GM21390 (cell line): ENCODE measurements around the gene KRTAP2-4.
"Not testable (repeated sequence)": the region's sequence is repeated elsewhere in the genome, so short reads cannot be mapped to it uniquely, and the experiment has no call there.

ENCODE experiments used
- ATAC-seq: cut with Tn5 transposase; IDR thresholded peaks from one replicate; pipeline ENCODE4 v1.9.1; 2021; ENCODE audit not compliant: unreplicated experiment

KRTAP2-4 gene

DNA sequence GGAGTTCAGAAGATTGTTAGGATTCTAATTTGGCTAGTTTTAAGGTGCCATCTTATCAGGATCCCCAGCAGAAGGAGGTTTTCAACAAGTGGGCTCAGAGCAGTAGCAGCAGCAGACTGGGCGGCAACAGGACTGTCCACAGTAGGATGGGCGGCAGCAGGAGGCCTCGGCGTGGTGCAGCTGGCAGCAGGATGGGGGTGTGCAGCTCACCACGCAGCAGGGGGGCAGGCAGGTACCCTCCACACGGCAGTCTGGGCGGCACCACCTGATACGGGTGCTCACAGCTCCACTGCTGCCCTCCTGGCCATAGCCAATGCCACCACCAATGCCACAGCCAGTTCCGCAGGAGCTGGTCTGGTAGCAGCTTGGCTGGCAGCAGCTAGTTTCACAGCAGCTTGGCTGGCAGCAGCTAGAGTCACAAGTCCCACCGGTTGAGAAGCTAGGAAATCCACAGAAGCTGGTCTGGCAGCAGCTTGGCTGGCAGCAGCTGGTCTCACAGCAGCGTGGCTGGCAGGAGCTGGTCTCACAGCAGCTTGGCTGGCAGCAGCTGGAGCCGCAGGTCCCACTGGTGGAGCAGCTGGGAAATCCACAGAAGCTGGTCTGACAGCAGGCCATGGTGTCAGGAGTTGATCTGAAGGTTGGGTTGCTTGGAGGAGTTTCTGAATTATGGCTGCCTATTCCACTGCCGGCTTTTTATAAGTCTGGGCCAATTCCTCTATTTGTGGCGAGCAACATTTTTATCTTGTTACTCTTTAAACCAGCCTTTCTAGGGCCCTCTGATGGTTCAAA is 24.7 kb downstream of the KRTAP2-4 start, which contains the start of gene KRTAP1-1:
Gene KRTAP1-1, minus strand, starts transcription at position 668 of the 789 bp plus-strand sequence. Its CDS starts 53 bp downstream, at position 615.
- ATAC-seq, result not testable (repeated sequence)

DNA sequence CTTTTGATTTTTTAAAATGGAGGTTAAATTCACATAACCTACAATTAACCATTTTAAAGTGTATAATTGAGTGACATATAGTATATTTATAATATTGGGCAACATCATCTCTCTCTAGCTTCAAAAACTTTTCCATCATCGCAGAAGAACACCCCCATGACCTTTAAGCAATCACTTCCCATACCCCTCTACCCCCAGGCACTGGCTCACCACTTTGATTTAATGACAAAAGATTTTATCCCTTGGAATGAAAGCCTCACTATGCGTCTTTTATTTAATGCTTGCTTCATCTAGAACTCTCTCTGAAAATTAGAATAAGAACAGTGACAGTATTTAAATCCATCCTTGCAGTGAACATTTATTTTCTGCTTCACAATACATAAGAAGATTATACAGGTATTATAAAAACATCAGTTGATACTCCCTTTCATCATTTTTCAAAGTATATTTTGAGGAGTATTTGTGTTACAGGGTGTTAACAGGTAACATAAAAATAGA is 27.8 kb downstream of the KRTAP2-4 start:
- no peak for ATAC-seq

DNA sequence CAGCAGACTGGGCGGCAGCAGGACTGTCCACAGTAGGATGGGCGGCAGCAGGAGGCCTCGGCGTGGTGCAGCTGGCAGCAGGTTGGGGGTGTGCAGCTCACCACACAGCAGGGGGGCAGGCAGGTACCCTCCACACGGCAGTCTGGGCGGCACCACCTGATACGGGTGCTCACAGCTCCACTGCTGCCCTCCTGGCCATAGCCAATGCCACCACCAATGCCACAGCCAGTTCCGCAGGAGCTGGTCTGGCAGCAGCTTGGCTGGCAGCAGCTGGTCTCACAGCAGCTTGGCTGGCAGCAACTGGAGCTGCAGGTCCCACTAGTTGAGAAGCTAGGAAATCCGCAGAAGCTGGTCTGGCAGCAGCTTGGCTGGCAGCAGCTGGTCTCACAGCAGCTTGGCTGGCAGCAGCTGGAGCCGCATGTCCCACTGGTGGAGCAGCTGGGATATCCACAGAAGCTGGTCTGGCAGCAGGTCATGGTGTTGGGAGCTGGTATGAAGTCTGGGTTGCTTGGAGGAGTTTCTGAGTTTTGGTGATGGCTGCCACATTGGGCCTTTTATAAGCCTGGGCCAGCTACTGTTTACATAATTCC is 31.2 kb downstream of the KRTAP2-4 start, which contains the start of gene KRTAP1-3:
Gene KRTAP1-3, minus strand, starts transcription at position 529 of the 590 bp plus-strand sequence. Its CDS starts 53 bp downstream, at position 476.
- ATAC-seq, result not testable (repeated sequence)

DNA sequence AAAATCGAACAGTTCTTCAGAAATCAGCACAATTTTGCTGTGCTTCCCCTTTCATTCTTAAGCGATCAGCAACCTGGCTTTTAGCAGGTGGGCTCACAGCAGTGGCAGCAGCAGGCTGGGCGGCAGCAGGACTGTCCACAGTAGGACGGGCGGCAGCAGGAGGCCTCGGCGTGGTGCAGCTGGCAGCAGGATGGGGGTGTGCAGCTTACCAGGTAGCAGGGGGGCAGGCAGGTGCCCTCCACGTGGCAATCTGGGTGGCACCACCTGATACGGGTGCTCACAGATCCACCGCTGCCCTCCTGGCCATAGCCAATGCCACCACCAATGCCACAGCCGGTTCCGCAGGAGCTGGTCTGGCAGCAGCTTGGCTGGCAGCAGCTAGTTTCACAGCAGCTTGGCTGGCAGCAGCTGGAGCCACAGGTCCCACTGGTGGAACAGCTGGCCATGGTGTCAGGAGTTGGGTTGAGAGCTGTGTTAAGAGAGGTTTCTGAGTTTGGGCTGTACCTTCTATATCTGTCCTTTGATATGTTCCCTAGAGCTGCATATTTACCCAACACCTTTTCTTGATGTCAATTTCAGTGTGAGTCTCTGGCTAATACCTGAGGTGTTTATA is 35.9 kb downstream of the KRTAP2-4 start, which contains the start of gene KRTAP1-4:
Gene KRTAP1-4, minus strand, starts transcription at position 563 of the 613 bp plus-strand sequence. Its CDS starts 117 bp downstream, at position 446.
- ATAC-seq, result no peak

DNA sequence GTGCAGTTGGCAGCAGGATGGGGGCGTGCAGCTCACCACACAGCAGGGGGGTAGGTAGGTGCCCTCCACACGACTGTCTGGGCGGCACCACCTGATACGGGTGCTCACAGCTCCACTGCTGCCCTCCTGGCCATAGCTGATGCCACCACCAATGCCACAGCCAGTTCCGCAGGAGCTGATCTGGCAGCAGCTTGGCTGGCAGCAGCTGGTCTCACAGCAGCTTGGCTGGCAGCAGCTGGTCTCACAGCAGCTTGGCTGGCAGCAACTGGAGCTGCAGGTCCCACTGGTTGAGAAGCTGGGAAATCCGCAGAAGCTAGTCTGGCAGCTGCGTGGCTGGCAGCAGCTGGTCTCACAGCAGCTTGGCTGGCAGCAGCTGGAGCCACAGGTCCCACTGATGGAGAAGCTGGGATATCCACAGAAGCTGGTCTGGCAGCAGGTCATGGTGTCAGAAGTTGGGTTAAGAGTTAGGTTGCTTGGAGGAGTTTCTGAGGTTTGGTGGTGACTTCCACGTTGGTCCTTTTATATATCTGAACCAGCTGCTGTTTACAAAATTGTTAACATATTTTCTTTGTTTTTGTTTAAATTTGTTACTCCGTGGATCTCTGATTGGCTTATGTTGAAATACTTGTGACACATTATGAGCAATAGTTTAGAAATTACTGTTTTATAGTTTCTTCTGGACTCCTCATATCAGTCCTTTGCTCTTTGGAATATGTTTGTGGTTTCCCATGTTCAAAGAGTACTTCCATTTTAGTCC is 38.8 kb downstream of the KRTAP2-4 start, which contains the start of gene KRTAP1-5:
Gene KRTAP1-5, minus strand, starts transcription at position 494 of the 757 bp plus-strand sequence. Its CDS starts 53 bp downstream, at position 441.
- ATAC-seq, result no peak

DNA sequence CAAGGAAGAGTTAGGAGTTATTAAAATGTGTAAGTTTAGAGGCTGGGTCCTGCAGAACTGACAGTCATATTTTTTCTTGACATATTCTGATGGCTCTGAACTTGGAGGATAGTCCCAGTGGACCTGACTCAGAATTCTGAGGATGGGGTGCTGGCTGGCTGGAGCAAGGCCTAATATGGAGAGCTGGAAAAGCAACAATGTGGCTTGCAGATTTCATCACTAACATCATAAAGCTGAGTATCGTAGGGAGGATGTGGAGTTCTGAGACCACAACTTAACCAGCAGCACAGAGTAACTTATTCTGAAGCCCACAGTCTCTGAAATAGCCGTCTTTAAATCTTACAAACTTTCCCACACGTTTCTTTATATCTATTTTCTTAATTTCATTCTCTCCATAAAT is 41.0 kb downstream of the KRTAP2-4 start:
- no peak for ATAC-seq

DNA sequence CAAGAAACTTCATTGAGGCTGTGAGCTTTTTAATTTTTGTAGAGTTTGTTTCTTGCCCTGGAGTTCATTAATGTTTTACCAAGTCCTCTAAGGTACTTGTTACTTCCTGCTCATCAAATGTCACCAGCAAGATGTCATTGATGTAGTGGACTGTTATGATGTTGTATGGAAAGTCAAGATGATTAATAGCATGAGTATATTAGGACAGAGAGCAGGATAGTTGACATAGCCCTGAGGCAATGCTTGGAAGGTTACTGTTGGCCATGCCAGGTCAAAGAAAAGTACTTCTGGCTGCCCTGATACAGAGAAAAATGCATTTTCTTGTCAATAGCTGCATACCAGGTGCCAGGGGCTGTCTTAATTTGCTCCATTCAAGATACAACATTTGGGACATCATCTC is 45.3 kb downstream of the KRTAP2-4 start:
- ATAC-seq, result no peak

DNA sequence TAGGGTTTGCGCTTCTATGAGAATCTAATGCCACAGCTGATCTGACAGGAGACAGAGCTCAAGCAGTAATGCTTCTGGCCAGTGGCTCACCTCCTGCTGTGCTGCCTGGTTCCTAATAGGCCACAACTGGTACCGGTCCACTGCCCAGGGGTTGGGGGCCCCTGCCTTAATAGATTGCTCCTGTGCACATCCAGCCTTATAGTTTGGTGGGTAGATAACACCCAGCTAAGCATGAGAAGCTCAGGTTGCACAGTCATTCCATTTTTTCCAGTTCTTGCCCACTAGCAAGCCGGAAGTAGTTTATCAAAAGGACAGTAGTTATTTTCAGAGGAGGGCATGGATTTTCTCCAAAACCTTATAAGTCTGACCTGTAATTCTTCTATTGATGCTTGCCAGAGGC is 46.3 kb downstream of the KRTAP2-4 start:
- no peak for ATAC-seq

DNA sequence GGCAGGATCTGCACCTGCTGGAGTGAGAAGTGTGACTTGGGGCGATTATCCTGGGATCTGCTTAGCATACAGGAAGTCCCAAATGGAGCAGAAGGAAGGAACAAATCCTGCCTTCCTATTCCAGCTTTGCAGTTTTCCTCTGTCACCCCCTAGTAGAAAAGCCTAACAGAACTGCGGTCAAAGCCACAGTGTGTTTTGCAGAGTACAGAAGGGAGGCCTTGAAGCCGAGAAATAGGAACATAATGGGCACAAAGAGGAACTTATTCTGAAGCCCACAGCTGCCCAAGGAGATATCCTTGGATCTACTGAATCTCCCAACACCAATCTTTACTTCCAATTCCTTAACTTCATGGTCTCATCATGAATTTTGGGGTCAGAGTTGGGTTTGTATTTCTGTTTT is 47.1 kb downstream of the KRTAP2-4 start:
- ATAC-seq, result no peak

DNA sequence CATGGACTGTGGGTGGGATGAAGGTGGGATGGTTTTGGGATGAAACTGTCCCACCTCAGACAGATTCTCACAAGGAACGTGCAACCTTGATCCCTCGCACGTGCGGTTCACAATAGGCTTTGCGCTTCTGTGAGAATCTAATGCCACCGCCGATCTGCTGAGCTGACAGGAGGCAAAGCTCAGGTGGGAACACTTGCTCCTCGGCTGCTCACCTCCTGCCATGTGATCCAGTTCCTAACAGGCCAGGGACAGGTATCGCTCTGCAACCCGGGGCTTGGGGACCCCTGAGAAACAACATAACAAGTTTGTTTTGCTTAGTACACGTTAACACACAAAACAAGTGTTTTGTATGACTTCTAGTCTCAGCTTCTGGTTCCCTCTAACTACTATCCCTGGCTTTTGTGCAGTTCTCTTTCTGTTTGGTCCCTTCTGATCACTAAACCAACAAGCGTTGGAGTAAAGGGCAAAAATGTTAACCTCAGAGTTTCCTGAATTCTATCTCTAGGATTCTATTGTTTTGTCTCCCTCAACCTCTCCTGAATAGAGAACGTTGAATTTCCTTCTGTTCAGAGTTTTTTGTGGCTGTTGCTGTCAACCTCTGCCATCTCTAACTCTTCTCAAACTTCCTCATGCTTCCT is 49.0 kb downstream of the KRTAP2-4 start:
- ATAC-seq, result no peak

DNA sequence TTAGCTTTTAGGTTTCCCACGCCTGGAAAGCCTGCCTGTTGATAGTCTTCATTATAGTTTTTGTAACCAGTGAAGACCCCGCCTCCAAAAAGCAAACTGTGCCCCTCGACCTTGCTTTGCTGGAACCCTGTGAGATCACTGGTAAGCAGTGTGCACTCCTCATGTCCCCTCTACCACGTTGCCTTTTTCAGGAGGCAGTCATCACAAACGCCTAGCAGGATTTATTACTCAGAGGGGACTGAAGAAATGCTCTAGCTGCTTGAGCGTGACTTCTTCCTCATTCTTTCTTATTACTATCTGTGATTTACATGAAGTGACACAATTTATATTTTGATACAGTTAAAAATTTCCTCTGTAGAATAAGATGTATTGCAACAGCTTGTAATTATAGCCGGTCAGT is 50.2 kb downstream of the KRTAP2-4 start:
- no peak for ATAC-seq
